Fibroblast of skin of back (primary cell): Measurements from ENCODE around the gene ALDH1L1.

Source experiments
- DNase-seq: peaks from one replicate; pipeline ENCODE4 v3.0.0-alpha.2; 2013

Gene ALDH1L1

DNA sequence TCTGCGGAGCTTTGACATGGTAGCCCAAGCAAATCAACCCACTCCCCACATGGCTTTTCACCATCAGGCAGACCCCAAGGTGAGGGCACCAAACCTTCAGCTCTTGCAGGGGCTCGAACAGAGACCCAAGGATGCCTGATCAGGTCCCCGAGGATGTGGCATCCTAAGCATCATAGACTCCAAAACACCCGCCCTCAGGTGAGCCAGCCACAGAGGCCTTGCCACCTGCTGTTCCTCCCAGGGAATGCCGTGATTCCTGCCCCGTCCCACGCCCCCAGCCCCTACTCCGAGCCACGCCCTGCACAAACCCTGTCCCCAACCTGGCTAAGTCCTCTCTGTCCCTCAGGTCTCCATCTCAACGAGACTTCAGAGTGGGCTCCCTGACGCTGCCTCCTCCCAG is 61.8 kb downstream of the ALDH1L1 start:
- DNase-seq = no peak

DNA sequence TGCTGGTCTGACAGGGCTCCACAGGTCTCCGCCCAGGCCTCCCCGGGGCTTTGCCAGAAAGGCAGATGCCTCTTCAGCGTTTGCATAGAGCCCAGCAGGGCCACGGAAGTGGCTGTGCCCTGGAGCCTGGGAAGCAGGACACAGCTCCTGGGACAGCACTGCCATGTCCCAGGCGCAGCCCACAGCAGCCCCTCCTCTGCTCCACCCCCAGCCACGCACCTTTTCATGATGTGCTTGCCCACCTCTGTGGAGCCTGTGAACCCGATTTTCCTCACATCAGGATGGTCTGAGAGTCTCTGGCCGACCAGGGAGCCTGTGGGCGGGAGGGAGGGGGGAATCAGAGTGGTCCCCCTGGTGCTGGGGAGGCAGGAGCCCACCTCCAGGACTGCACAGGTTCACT is 62.6 kb downstream of the ALDH1L1 start:
- no peak for DNase-seq

DNA sequence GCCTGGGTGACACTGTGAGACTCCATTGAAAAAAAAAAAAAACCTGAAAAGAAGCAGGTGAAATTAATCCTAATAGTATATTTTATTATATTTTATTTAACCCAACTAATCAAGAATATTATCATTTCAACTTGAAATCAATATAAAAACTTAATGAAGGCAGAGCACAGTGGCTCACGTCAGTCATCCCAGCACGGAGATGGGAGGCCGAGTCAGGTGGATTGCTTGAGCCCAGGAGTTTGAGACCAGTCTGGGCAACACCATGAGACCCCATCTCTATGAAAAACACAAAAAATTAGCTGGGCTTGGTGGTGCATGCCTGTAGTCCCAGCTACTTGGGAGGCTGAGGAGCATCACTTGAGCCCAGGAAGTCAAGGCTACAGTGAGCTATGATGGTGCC is 63.2 kb downstream of the ALDH1L1 start:
- no peak for DNase-seq

DNA sequence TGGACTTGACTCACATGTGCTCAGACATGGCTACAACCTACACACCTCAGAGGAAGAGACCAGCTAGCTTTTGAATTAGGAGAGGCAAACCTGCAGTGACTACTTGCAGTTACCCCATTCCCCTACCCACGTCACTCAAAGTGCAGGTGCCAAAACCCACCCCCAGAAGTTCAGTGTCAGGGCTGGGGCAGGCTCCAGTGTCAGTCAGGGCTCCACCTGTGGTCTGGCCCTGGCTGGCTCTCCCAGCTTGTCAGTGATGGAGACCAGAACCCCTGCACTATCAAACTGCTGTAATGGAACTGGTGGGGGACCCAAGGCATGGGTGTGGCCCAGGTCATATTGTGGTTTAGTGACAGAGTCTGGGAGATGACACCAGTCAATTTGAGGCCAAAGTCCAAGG is 63.9 kb downstream of the ALDH1L1 start:
- DNase-seq = no peak

DNA sequence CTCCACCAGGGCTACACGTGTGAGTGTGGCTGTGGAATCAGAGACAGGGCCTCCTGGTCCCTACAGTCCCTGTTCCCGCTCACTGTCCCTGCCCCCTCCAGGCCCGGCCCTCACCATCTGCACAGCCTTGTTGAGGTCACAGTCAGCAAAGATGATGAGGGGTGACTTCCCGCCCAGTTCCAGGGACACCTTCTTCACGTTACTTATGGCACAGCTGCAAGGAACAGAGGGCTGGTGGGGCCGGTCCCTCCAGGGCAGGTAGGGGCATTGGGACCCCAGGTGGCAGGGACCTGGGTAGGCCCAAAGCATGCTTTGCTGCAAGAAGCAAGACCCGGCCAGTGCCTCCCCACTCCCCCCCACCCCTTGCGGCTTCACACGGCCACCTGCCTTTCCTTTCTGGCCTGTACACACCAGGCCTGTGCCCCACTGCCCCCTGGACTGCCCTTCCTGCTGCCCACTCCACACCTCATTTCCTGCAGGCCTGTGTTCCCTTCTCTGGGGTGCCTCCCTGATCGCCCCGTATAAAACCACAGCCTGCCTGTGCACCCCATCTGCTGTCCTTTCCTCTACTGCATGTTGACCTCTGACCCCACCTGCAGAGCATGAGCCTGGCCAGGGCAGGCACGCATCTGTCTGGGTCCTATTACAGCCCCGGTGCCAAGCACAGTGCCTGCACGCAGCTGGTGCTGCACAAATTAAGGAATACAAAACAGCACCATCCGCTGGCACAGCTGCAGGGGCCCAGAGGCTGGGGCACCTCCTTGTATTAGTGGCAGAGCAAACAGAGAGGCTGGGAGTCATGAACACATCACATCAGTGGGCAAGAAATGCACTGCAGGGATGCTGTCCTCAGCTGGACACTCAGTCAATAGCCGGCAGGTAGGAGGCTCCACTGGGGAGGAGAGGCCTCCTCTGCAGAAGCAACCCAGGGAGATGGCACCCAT is 65.7 kb downstream of the ALDH1L1 start:
- no peak for DNase-seq

DNA sequence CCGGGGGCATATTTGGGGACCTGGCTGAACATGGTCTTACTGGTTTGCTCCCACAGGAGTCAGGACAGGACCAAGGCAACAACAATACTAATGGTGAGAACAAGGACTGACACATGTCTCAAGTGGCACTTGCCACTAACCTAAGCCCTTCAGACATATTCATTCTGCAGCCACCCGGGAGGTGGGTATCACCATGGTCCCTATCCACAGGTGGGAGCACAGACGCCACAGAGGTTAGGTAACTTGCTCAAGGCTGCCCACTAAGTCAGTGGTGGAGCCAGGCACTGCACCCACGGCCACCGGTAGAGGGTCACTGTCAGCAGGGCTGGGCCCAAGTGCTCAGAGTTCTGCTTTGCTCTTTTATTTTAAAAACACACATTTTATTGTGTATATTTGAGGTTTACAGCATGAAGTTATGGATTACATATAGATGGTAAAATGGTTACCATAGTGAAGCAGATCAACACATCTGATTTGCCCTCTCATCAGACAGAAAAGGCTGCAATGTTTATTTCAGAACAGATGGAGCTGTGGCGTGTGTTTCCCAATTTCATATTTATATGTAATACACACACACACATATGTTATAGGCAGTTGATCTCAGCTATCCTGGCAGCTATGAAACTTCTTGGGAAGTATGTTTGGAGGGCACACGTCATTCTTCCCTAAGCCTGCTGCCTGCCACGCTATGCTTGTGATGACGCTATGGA is 66.5 kb downstream of the ALDH1L1 start:
- DNase-seq = no peak

DNA sequence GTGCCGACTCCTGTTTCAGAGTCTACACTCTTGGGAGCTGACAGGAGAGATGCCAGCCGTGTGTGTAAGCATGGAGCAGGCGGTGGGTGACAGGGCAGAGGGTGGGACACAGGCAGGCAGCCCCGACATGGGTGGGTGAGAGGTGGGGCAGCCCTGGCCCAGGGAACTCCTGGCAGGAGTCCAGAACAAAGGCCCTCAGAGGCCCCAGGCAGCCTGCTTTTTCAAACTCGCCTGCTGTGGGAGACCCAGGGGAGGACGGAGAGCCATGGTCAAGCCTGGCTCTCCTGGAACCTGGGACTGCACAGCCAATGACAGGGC is 67.2 kb downstream of the ALDH1L1 start:
- DNase-seq = no peak

DNA sequence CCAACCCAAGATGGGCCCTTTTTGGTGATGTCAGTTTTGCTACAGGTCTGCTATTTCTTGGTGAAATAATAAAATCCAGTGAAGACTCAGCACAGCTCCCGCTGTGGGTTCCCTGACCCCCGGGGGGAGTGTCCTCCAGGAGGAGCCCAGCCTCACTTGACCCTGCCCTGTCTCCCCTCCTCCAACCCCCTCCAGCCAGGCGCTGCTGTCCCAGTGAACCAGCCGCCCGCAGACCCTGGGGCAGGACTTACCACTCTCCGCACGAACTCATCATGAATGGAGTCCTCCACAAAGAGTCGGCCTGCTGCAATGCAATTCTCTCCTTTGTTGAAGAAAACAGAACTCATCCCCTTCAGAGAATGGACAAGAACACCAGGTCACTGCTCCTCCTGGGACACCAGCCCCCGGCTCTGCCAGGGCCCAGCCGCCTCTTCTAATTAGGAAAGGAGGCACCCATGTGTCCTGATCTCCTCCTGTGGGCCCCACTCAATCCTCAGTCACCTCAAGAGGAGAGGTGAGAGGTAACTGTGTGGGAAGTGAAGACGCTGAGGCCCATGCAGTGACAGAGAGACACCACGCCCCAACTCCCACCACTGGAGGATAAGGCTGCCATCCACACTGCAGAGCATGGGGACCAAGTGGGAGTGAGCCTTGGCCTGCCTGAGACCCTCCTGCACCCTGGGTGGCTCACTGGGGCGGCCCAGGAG is 67.7 kb downstream of the ALDH1L1 start:
- DNase-seq = no peak

DNA sequence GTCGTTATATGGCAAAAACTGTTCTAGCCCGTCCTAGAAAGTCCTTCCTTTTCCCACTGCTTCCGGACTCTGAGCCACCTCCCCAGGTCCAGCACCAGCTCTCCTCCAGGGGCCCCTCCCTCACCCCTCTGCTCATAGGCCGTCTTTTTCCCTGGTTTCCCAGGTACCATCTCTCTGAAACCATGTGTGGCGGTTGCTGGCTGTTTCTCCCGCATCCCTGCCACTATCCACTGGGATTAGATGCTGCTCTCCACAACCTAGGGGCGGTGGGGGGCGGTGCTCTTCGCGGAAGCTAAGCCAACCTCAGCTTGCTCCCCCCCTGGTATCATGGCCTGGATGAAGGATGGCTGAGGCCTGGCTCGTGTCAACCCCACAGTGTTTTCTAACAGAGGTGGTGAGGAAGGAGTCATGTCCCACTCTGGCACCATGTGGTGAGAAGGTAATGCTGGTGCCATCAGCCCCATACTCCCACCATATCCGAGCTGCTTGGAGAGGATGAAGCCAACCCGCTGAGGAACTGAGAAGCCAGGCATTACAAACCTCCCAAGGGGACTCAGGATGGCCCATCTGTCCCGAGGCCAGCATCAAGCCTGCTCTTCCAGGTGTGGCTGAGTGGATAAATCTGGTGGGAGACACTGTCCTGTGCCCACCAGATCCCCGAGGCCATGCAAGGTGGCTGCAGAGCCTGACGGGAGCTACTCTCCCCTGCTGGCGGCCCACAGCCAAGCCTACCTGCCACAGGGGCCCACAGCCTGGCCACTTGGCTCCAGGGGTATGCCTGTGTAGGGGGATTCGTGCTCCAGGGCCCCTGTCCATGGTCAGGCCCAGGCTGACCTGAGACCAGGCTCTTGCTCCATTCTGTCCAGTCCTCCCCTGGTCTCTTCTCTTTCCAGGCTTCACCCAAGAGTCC is 68.6 kb downstream of the ALDH1L1 start:
- DNase-seq = no peak

DNA sequence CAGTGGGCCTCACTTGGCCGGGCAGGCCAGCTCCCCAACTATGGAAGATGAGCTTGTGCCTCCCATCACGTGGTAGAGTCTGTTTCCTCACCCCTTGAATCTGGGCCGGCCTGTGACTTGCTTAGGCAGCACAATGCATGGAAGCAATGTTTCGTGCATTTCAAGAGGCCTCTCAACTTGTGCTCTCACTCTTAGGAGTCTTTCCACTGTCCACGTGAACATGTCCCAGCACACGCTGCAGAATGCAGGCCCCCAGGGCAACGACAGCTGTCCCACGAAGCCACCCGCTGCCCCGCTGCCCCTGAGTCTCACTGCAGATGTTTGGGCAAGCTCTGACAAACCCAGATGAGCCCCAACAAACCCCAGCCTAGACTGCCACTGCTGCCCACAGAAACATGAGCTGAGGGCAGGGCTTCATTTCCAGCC is 69.2 kb downstream of the ALDH1L1 start:
- no peak for DNase-seq

DNA sequence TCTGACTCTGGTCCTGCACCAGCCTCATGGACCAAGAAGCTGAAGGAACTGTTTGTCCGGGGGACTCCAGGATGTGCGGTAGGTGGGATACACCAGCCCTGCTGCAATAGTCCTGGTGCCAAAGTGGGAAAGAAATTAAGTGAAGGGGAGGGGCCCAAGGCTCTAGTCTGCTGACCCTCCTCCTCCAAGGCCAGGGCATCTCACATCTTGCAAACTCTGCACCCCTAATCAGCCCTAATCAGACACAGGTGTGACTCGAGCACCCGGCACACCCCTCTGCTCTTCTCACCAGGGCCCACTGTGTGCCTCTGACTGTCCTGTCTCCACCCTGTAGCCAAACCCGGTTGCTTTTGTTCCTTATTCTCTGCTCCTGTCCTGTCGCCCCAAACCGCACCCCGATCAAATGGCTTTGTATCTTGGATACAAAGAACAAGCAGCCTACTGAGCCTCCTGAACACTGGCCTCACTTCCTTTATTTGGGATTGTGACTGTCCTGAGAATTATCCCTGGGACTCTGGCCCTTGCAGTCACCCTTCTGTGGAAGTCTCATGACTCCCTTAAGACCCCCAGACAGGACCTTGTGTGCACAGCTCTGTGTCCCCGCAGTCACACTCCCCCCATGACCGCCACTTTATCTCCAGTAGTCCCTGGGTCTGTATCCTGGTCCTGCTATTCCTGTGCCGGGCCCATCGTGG is 69.8 kb downstream of the ALDH1L1 start:
- DNase-seq = no peak

DNA sequence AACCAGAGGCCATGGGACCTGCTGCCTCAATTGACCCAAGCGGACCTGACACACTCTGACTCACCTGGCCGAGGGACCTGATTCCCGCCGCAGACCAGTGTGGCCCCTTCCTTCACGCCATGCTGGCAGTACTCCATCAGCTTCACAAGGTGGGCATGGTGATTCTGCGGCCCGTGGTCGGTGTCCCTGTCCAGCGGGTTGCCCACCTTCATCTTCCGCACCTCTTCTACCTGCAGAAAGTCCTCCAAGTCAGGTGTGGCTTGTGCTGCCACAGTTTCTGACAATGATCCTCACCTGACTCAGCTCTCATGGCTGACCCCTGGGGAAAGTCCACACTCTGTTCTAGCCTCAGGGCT is 70.5 kb downstream of the ALDH1L1 start:
- DNase-seq = no peak

DNA sequence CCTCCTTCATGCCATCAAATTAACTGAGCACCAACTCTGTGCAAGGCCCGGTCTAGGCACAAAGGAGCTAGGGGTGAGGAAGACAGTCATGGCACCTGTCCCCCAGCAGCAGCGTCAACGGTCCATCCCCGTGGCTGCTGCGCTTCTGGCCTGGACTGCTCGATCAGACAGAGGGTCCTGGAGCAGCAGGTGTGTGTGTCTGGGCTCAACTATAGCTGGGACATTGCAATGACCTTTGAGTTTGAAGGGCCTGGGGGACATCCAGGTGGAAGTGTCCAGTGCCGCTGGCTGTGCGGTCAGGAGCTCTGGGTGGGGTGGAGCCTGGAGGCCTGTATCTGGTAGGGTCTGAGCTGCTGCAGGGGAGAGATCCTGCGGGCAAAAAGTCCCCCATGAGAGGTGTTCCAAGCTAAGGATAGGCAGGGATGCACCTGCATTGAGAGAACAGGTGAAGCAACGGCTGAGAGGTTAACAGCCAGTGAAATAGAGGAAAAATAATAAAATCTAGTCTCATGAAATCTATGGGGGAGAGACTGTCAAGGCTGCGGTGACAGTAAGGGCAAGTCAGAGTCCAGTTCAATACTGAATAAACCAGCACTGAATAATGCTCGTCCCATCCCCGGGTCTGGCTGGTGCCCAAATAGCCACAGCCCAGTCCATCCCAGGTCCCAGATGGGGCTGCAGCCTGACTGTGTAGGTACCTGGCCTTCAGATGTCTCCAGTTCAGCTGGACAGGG is 71.1 kb downstream of the ALDH1L1 start:
- DNase-seq = no peak

DNA sequence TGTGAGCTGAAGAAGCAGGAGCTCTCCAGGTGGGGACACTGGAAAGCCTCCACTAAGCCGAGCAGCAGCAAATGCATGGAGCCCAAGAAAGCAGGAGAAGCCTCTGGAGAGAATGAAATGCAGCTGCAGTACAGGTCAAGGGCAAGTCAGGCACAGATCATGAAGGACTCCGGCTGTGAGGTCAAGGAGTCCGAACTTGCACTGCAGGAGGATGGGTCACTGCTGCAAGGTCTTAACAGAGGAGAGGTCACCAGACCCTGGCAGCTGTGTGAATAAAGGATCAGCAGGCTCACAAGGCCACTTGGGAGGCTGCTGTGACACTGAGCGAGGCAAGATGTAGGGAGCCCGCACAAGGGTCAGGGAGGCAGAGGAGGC is 71.7 kb downstream of the ALDH1L1 start:
- no peak for DNase-seq

DNA sequence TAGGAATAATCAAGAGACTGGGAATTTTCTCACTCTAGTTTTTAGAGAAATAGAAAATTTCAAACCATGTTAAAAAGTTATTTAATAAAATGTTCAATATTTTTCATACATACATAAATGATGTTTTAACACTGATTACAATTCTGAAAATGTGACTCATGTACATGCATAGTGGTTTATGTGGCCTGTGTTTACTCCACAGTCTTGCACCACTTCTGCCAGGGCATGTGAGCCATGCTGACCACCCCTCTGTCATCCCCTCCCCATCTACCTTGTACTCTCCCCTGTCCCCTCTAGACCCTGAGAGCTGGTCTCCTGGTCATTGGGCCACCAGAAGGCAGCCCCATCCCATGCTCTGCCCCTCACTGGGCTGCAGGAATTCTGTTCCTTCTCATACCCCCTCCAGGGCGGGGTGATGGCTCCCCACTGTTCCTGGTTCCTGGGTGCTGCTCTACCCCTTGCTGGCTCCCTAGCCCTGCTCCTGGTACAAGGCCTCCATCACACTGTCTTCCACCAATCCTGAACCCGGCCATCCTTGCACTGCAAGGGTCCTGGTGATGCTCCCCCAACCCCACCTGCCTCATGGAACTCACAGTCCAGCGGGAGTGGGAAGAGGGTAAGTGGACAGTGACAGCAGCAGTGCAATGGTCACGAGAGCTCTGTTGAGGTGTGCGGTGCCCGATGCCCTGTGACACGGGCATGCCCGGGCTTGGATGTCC is 72.3 kb downstream of the ALDH1L1 start:
- DNase-seq = no peak

DNA sequence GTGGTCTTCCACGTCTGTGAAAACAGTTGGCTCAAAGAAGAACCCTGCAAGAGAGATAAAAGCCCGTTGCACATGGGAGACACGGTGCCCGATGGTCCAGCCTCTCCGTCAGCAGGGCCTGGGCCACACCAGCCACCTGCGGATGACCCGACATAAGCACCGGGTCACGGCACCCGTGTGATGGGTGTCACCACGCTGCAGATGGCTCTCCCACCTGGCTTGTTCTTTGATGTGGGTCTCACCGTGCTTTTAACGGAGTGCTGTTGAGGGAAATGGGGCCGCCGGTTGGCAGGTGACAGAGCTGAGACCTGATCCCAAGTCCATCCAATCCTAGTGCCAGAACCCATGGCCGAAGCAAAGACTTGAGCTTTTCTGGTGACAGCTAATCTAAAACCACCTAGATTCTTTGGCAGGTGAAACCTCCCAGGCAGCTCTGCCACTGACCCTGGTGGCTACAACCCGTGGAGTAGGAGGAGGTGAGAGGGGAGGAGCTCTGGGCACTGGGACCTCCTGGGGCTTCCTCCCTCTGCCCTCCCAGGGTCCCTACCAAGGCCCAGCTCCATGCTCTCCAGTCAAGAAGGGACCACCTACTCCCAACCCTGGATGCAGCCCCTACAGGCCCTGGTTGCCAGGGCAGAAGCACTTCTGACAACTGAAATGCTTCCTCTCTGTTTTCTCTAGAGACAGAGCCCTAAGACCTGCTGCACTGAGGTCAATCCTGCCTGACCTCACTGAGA is 73.0 kb downstream of the ALDH1L1 start:
- no peak for DNase-seq

DNA sequence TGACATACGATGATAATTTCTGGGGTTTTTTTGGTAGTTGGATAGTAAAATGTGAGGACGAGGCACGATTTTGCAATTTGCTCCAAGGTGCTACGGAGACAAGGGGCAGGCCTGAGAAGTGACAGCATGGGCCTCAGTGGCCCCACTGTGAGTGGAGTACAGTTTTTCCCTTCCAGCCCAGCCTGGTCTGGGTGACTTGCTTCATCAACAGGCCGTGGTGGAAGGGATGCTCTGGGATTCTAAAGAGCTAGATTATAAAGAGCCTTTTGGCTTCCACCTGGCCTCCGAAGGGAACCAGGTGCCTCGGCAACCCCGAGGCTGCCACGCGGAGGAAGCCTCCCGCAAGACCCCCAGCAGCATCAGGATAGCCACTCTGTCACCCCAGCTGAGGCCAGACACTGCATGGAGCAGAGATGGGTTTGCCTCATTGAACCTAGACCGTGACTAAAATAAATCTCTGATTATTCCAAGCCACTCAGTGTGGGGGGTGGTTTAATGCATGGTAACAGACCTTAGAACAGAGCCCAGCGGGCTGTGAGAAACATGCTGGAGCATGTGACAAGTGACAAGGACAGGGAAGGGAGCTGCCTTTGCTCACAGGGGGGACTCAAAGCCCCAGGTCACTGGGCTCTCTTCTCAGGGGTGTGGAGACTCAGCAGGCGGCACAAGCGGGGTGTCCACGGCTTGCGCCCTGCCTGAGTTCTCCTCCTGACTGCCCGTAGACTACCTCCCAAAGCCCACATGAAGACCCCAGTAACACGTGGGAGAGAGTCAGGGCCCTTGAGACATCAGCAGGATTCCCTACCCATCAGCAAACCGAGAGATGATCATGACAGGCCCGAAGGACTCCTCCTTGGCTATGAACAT is 73.8 kb downstream of the ALDH1L1 start:
- no peak for DNase-seq

DNA sequence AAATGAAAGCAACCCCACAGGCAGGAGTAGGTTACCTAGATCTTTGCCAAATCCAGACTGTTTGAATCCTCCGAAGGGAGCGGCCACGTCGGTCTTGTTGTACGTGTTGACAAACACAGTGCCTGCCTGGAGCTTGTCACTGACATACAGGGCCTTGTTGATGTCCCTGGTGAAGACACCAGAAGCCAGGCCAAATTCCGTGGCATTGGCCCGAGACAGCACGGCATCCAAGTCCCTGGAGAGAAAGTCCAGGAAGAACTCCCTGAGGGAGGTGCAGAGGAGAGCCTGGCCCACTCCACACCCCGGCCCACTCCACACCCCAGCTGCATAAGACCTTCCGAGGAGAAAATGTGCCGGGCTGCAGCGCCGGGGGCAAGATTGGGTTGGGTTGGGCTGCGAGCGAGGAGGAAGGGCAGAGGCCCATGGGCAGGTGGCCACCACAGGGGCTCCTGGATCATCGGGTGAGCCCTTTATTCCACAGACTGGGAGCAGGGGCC is 74.6 kb downstream of the ALDH1L1 start:
- no peak for DNase-seq
